ENCODE data around the gene BEX1.

- TF ChIP-seq POLR2AphosphoS5 (IDR thresholded peaks at IDR 0.05; ENCODE audit: insufficient read depth in 1 of 2, low read depth in 1 of 2) (no peak), CTCF (IDR thresholded peaks at IDR 0.05) (no peak), POLR2A (IDR thresholded peaks at IDR 0.05) (no peak)
Observed at GRCh38 chrX:103098488-103098887, 34.5 kb upstream of the BEX1 start.
